Heart right ventricle (tissue), 16 donors: ENCODE measurements around the gene POU3F1. TPM values are rescaled to one million over a fixed set of nuclear protein-coding genes. Genes with fewer than 3 reads are reported as not detected.

Experiments used
- ATAC-seq, 8 donors: fragments of 200-7000 bp; cut with Tn5 transposase; one replicate each; pipeline ENCODE4 v1.9.1; 2020; ENCODE audit warnings: mild to moderate bottlenecking in 8 of 8, moderate library complexity in 8 of 8, moderate number of reproducible peaks in 1 of 8
- DNase-seq, 2 donors: peaks; one replicate each; pipeline ENCODE4 v3.0.0-alpha.2; 2020
- H3K27ac ChIP-seq, 10 donors: fragments of 200-600 bp; sonication (generic) in 2 of 10; one replicate each; pipeline versions ENCODE4 v1.5.0 to v1.8.0; 2020 to 2022; ENCODE audit warnings: mild to moderate bottlenecking in 3 of 10
- H3K27me3 ChIP-seq, 7 donors: fragments of 200-600 bp; one replicate each; pipeline ENCODE4 v1.8.0; 2021 to 2022; ENCODE audit warnings: mild to moderate bottlenecking in 2 of 7
- H3K36me3 ChIP-seq, 9 donors: fragments of 200-600 bp; sonication (generic) in 1 of 9; one replicate each; pipeline versions ENCODE4 v1.5.0 to v1.8.0; 2020 to 2022; ENCODE audit warnings: mild to moderate bottlenecking in 2 of 9
- H3K4me1 ChIP-seq, 9 donors: fragments of 200-600 bp; sonication (generic) in 1 of 9; one replicate each; pipeline versions ENCODE4 v1.5.0 to v1.8.0; 2020 to 2022; ENCODE audit warnings: mild to moderate bottlenecking in 4 of 9
- H3K4me3 ChIP-seq, 10 donors: fragments of 200-600 bp; sonication (generic) in 2 of 10; one replicate each; pipeline versions ENCODE4 v1.5.0 to v1.8.0; 2020 to 2022; ENCODE audit warnings: mild to moderate bottlenecking in 7 of 10, moderate library complexity in 2 of 10
- H3K9me3 ChIP-seq, 11 donors: fragments of 200-600 bp in 10 of 11; sonication (generic) in 2 of 11; one replicate each; pipeline versions ENCODE4 v1.5.0 to v1.8.0; 2013 to 2022; ENCODE audit warnings: mild to moderate bottlenecking in 2 of 11, control low read depth in 1 of 11, moderate library complexity in 1 of 11
- WGBS, 2 donors: extraction: QIAGEN DNeasy Blood & Tissue Kit; methylation state at CpG; one replicate each; pipeline ENCODE4 v1.1.7; 2013; ENCODE audit warnings: inconsistent platforms in 1 of 2; 5-methylcytosine and 5-hydroxymethylcytosine counted together
- intact Hi-C, 10 donors: fragments of 100-400 bp; cut with DNase I; formaldehyde crosslinking; loops; one replicate each; pipeline versions ENCODE4 v1.11.1 to v1.14.2; 2022
- polyA plus RNA-seq, 2 donors: library from polyadenylated mRNA; stranded (reverse); fragments of 200-250 nt; gene quantifications; one replicate each; pipeline ENCODE4 v1.2.3, GENCODE V29; 2013
- total RNA-seq, 10 donors: library from RNA; stranded (reverse); fragmentation: NEBNext Ultra II Directional in 3 of 10; extraction: Animal tissue kit (Norgen Biotek cat#: 25700) in 3 of 10; gene quantifications; one replicate each; pipeline versions ENCODE4 v1.2.1 to v1.2.4, GENCODE V29; 2021 to 2023
- TF ChIP-seq, protein P1 (sequence below), 9 donors: fragments of 200-600 bp; sonication (generic) in 2 of 9; IDR thresholded peaks; one replicate each; pipeline versions ENCODE4 v1.5.0 to v1.8.0; 2021 to 2022; ENCODE audit warnings: antibody characterized with exemption in 9 of 9, mild to moderate bottlenecking in 5 of 9, moderate library complexity in 1 of 9
- donor health status: Arrhythmogenic right ventricular cardiomyopathy.
- donor health status: ischemic (EF 13 %, LVEDD 7.1; RV severe dilation, severe dysfunction).
- donor health status: healthy with polysubstance abuse.
- donor health status: DM: no; HTN: yes; CAD: no.
- donor health status: DM: no; HTN: no; CAD: no.
- donor health status: ischemic (EF 25% LVEDD 6.9; RV normal size, moderate dysfunction).
- donor health status: ischemic (EF 25% LVEDD 5.7; RV mildly dilated, moderate dysfunction).
- donor health status: healthy.
- donor health status: DM: yes; HTN: yes; CAD: no.
- donor health status: Ischemic cardiomyopathy.
- donor health status: ischemic (EF 35%, LVEDD 5.7; RV mildly dilated, moderate dysfunction).
- donor health status: nonischemic (EF 11% LVEDD 7.7; RV severe dilation, severe dysfunction).
- donor health status: DM: yes; HTN: yes; CAD: no.
- donor health status: PGD.
- donor health status: ischemic (EF 29% LVEDD 5.4; RV normal size, mild dysfunction).
- donor health status: nonischemic (EF 23%, LVEDD 6.1; RV moderate dilation, normal function).

The POU3F1 gene
- total and polyA plus RNA-seq, 12 donors = 0.03 to 0.22 (median 0.13) TPM; not detected in 9

DNA sequence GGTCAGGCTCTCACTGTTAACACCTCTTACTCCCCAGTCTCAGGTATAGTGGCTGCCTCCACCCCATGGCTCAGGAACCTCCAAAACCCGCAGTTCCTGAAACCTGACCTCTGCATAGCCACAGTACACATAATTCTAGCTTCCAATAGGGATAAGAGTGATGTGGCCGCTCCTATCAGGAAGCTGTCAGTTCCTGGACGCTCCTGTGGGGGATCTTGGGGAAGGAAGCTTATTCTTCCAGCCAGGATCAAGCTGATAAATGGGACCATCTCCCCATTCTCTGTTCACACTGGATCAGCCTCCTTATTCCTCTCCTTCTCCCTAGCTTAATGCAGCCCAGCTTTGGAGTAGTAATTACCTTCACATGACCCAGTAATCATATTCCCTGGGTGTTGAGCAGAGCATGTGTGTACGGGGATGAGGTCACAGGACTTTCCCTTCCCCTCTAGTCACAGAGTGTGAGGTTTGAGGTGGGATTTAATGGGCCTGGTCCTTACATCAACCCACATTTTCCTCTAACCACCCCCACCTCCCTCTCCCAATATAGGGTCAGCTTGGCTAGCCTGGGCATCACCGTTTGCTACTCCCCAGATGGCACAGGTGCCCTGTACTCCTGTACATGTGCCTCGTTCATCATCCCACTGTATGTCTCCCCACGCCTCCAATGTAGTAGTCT lies 7.0 kb upstream of the POU3F1 start:
- Histone ChIP-seq H3K27me3 (peaks cover 0 to 31% (median 23%) of the 10 kb centered on the region in 7 donors), H3K4me1 (no peaks in the 10 kb centered on the region), H3K9me3 (no peaks in the 10 kb centered on the region), H3K4me3 (no peak overlapping the region), H3K27ac (no peak overlapping the region), H3K36me3 (no peaks in the 10 kb centered on the region)
- ATAC-seq (no peak), DNase-seq (no peak)
- WGBS, 2 donors = 57 to 63% methylated on average over 7 of the region's 7 CpGs
- TF ChIP-seq, protein P1, sequence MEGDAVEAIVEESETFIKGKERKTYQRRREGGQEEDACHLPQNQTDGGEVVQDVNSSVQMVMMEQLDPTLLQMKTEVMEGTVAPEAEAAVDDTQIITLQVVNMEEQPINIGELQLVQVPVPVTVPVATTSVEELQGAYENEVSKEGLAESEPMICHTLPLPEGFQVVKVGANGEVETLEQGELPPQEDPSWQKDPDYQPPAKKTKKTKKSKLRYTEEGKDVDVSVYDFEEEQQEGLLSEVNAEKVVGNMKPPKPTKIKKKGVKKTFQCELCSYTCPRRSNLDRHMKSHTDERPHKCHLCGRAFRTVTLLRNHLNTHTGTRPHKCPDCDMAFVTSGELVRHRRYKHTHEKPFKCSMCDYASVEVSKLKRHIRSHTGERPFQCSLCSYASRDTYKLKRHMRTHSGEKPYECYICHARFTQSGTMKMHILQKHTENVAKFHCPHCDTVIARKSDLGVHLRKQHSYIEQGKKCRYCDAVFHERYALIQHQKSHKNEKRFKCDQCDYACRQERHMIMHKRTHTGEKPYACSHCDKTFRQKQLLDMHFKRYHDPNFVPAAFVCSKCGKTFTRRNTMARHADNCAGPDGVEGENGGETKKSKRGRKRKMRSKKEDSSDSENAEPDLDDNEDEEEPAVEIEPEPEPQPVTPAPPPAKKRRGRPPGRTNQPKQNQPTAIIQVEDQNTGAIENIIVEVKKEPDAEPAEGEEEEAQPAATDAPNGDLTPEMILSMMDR (IDR thresholded peaks at IDR 0.05) = no peak
- intact Hi-C loops = loop anchor here in 1 of 10 donors (5.0 kb wide), 1 partner anchor 1304 kb away; no protein-coding TSS in a partner anchor

DNA sequence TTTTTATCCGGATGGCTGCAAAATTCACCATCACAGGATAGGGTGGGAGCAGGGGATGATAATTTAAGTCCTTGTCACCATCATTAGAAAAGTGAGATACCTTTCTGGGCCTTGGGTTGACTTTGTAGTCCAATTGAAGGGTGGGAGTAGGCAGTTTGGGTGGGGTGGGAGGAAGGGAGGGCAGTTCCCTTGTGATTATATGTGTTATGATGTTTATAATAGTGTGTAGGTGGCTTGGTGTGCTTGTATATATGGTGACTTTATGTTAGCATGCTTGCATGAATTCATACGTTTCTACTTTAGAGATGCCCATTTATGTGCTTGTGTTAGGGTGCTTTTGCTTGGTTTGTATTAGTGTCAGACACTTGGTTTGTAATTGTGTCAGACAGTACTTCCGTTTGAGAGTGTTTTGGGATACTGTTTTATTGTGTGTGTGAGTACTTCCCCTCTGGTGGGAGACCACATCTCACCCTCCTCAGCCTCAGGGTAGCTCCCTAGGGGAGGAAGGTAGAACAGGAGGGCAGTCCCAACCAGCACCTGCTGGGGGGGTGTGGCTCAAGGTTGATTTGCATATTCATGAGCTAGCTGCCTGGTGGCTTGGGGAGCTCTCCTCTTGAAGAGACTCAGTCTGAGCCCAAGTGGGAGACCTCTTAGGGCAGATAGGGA lies 6.3 kb upstream of the POU3F1 start:
- no peak for DNase-seq
- TF ChIP-seq, protein P1 (IDR thresholded peaks at IDR 0.05) = no peak
- H3K27ac ChIP-seq = no peak overlapping the region
- no peaks in the 10 kb centered on the region for H3K9me3 ChIP-seq
- no peak overlapping the region for H3K4me3 ChIP-seq
- peaks cover 0 to 1% (median 0%) of the 10 kb centered on the region in 9 donors for H3K4me1 ChIP-seq
- intact Hi-C loops = loop anchor here in 1 of 10 donors (5.0 kb wide), 1 partner anchor 1304 kb away; no protein-coding TSS in a partner anchor
- WGBS, 2 donors = 52 to 61% methylated on average over 3 of the region's 3 CpGs
- peaks cover 0 to 34% (median 30%) of the 10 kb centered on the region in 7 donors for H3K27me3 ChIP-seq
- no peaks in the 10 kb centered on the region for H3K36me3 ChIP-seq
- no peak for ATAC-seq

DNA sequence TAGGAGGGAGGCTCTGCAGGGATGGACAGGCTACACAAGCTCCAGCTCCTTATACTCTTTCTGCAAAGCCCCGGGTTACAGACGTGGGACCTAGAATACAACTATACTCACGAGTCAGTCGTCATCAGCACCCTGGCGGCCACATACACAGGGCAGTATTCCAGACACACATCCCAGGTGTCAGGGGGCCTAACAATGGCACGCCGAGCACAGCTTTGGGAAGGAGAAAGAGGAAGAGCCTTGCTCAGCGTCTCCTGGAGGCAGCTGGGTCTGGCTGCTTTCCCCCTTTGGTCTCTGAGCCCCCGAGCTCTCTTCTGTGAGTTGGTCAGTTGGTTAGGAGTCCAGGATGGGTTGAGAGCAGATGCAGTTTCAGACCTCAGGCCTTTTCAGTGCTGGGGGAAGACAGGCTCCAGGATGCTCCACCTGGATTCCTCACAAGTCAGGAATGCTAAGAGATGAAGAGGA lies 4.5 kb upstream of the POU3F1 start:
- H3K4me3 ChIP-seq = no peak overlapping the region
- 60 to 62% methylated on average over 9 of the region's 9 CpGs for WGBS, 2 donors
- ATAC-seq (no peak), DNase-seq (no peak)
- no peak overlapping the region for H3K27ac ChIP-seq
- no peaks in the 10 kb centered on the region for H3K9me3 ChIP-seq
- TF ChIP-seq, protein P1 (IDR thresholded peaks at IDR 0.05) = no peak
- H3K27me3 ChIP-seq = peaks cover 0 to 41% (median 31%) of the 10 kb centered on the region in 7 donors
- intact Hi-C loops = loop anchor here in 1 of 10 donors (5.0 kb wide), 1 partner anchor 1306 kb away; no protein-coding TSS in a partner anchor
- peaks cover 0 to 9% (median 6%) of the 10 kb centered on the region in 9 donors for H3K4me1 ChIP-seq
- no peaks in the 10 kb centered on the region for H3K36me3 ChIP-seq

DNA sequence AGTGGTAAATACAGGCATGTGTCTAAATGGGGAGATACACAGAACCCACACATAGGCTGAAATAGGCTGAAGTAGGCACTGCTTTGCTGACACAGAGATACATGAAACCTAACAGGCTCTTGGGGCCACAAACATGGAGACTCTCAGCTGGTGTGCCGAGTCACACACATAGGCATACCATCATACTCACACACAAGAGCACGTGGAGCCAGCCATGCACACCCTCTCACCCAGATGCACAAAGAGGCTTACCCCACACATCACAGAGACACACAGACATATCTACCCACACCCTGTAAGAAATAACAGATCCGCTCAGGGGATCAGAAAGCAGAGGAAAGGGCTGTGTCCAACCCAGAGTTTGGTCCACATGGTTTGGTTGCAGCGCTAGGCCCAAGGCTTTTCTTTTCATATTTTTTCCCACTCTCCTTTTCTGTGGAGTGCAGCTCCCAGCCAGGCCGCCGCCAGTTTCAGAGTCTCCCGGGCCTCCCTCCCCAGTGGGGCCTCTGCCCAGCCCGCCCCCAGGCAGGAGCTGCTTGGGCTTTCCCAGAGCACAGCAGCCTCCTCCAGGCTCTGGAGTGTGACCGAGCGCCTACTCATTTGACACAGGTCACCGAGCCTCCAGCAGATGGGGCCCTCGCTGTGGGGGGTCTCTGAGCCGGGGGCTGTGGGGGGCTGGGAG lies 3.9 kb upstream of the POU3F1 start:
- no peak overlapping the region for H3K27ac ChIP-seq
- TF ChIP-seq, protein P1 (IDR thresholded peaks at IDR 0.05) = no peak
- ATAC-seq (no peak), DNase-seq (no peak)
- intact Hi-C loops = loop anchor here in 1 of 10 donors (5.0 kb wide), 1 partner anchor 1307 kb away; no protein-coding TSS in a partner anchor
- no peaks in the 10 kb centered on the region for H3K36me3 ChIP-seq
- H3K4me3 ChIP-seq = no peak overlapping the region
- WGBS, 2 donors = 56 to 59% methylated on average over 13 of the region's 13 CpGs
- no peaks in the 10 kb centered on the region for H3K9me3 ChIP-seq
- H3K27me3 ChIP-seq = peaks cover 3 to 45% (median 34%) of the 10 kb centered on the region in 7 donors
- H3K4me1 ChIP-seq = peaks cover 0 to 12% (median 9%) of the 10 kb centered on the region in 9 donors
